OCI-LY3 (cell line): ENCODE results near the gene TREX2.

Experiments used
- H2AFZ ChIP-seq: fragments of 200-600, 300-600 bp; shearing (Covaris generic); 2 replicates; pipeline ENCODE4 v1.6.0; 2014; ENCODE audit warnings: antibody characterized with exemption, low read depth, low read length
- H3K27ac ChIP-seq: fragments of 200-600, 300-600 bp; sonication (generic); 2 replicates; pipeline ENCODE4 v1.5.1; 2014; ENCODE audit warnings: mild to moderate bottlenecking, low read length, moderate library complexity, mixed read lengths
- H3K27me3 ChIP-seq: fragments of 200-600, 300-600 bp; sonication (generic); 2 replicates; pipeline ENCODE4 v1.6.1; 2014; ENCODE audit warnings: low read depth, low read length, mixed read lengths
- H3K36me3 ChIP-seq: fragments of 200-600, 300-600 bp; sonication (generic); replicated peaks from 2 replicates; pipeline ENCODE3; 2014; ENCODE audit warnings: low read depth, low read length, mixed read lengths
- H3K4me1 ChIP-seq: fragments of 300-600, 200-600 bp; sonication (generic); 2 replicates; pipeline ENCODE4 v1.6.1; 2014; ENCODE audit warnings: low read length, mixed read lengths
- H3K4me2 ChIP-seq: fragments of 200-600, 300-600 bp; sonication (generic); 2 replicates; pipeline ENCODE4 v1.6.1; 2014; ENCODE audit warnings: low read length, mixed read lengths
- H3K4me3 ChIP-seq: fragments of 300-600, 200-600 bp; sonication (generic); 2 replicates; pipeline ENCODE4 v1.5.1; 2014; ENCODE audit warnings: antibody characterized with exemption, mild to moderate bottlenecking, low read length, moderate library complexity
- H3K79me2 ChIP-seq: fragments of 300-600, 200-600 bp; shearing (Covaris generic); 2 replicates; pipeline ENCODE4 v1.6.1; 2014; ENCODE audit warnings: mild to moderate bottlenecking, low read length, mixed read lengths
- H3K9ac ChIP-seq: fragments of 300-600, 200-600 bp; shearing (Covaris generic); 2 replicates; pipeline ENCODE4 v1.6.0; 2014; ENCODE audit warnings: mild to moderate bottlenecking, low read length, moderate library complexity
- H3K9me3 ChIP-seq: fragments of 200-600, 300-600 bp; shearing (Covaris generic); 2 replicates; pipeline ENCODE4 v1.6.1; 2014; ENCODE audit warnings: low read length, mixed read lengths; ENCODE audit not compliant: insufficient read depth
- H4K20me1 ChIP-seq: fragments of 200-600, 300-600 bp; sonication (generic); 2 replicates; pipeline ENCODE4 v1.6.1; 2016; ENCODE audit warnings: low read length, mixed read lengths; ENCODE audit not compliant: insufficient read depth
- CTCF ChIP-seq: fragments of 200-600, 300-600 bp; sonication (generic); IDR thresholded peaks from 2 replicates; pipeline ENCODE4 v1.5.1; 2014; ENCODE audit warnings: antibody characterized with exemption, low read length, low read depth
- EZH2phosphoT487 ChIP-seq: fragments of 200-600 bp; shearing (Covaris generic); IDR thresholded peaks from 2 replicates; pipeline ENCODE4 v1.6.1; 2018; ENCODE audit warnings: antibody characterized with exemption, mixed run types, low read depth

Gene TREX2

GRCh38 chrX:153430796-153431195, 15.1 kb downstream of the TREX2 start:
- Histone ChIP-seq H3K9ac (no peak overlapping the region), H3K79me2 (no peaks in the 10 kb centered on the region), H2AFZ (no peak overlapping the region), H3K36me3 (no peaks in the 10 kb centered on the region), H4K20me1 (no peaks in the 10 kb centered on the region), H3K4me2 (no peak overlapping the region), H3K9me3 (no peaks in the 10 kb centered on the region), H3K4me1 (no peaks in the 10 kb centered on the region), H3K27ac (no peak overlapping the region), H3K4me3 (no peak overlapping the region), H3K27me3 (no peaks in the 10 kb centered on the region)
- no peak for TF ChIP-seq CTCF
- no peak for TF ChIP-seq EZH2phosphoT487

- no peak overlapping the region for H3K27ac ChIP-seq
- H3K4me2 ChIP-seq: no peak overlapping the region
- no peak overlapping the region for H3K9ac ChIP-seq
- H2AFZ ChIP-seq: no peak overlapping the region
- H3K4me3 ChIP-seq: no peak overlapping the region
- no peaks in the 10 kb centered on the region for H3K27me3 ChIP-seq
- no peaks in the 10 kb centered on the region for H3K4me1 ChIP-seq
- no peaks in the 10 kb centered on the region for H3K9me3 ChIP-seq
- no peaks in the 10 kb centered on the region for H4K20me1 ChIP-seq
- H3K79me2 ChIP-seq: no peaks in the 10 kb centered on the region
- no peaks in the 10 kb centered on the region for H3K36me3 ChIP-seq
- TF ChIP-seq EZH2phosphoT487 (no peak), CTCF (no peak)
Measured at GRCh38 chrX:153426204-153426603, 19.7 kb downstream of the TREX2 start.

GRCh38 chrX:153423652-153424051, 22.2 kb downstream of the TREX2 start:
- H3K79me2 ChIP-seq: no peaks in the 10 kb centered on the region
- no peaks in the 10 kb centered on the region for H3K4me1 ChIP-seq
- H3K4me3 ChIP-seq: no peak overlapping the region
- no peak overlapping the region for H2AFZ ChIP-seq
- no peaks in the 10 kb centered on the region for H3K9me3 ChIP-seq
- no peaks in the 10 kb centered on the region for H3K36me3 ChIP-seq
- H3K27me3 ChIP-seq: no peaks in the 10 kb centered on the region
- H3K9ac ChIP-seq: no peak overlapping the region
- no peak overlapping the region for H3K4me2 ChIP-seq
- no peak overlapping the region for H3K27ac ChIP-seq
- TF ChIP-seq EZH2phosphoT487: no peak
- TF ChIP-seq CTCF: no peak
- no peaks in the 10 kb centered on the region for H4K20me1 ChIP-seq

GRCh38 chrX:153421856-153422255, 24.0 kb downstream of the TREX2 start:
- no peak overlapping the region for H3K27ac ChIP-seq
- TF ChIP-seq CTCF (no peak), EZH2phosphoT487 (no peak)
- H3K9me3 ChIP-seq: no peaks in the 10 kb centered on the region

More at GRCh38 chrX:153421856-153422255, 24.0 kb downstream of the TREX2 start:
- Histone ChIP-seq H3K4me1 (no peaks in the 10 kb centered on the region), H3K4me3 (no peak overlapping the region), H4K20me1 (no peaks in the 10 kb centered on the region), H3K27me3 (no peaks in the 10 kb centered on the region), H3K36me3 (no peaks in the 10 kb centered on the region), H3K9ac (no peak overlapping the region), H3K4me2 (no peak overlapping the region), H2AFZ (no peak overlapping the region), H3K79me2 (no peaks in the 10 kb centered on the region)
